HG02610 (cell line): ENCODE data around the gene TAS2R7.
"Not testable (repeated sequence)": the region's sequence is repeated elsewhere in the genome, so short reads cannot be mapped to it uniquely, and the experiment has no call there.

Experiments used
- ATAC-seq: cut with Tn5 transposase; IDR thresholded peaks from one replicate; pipeline ENCODE4 v1.9.1; 2021; ENCODE audit warnings: mild to moderate bottlenecking, moderate library complexity; ENCODE audit not compliant: unreplicated experiment

Gene TAS2R7

GRCh38 chr12:10802587-10802986 is at the start of gene TAS2R7:
Gene TAS2R7, minus strand, starts transcription at chr12:10802627. Its CDS starts 57 bp downstream, at chr12:10802570.
- ATAC-seq, result no peak

- ATAC-seq, result no peak
These were observed 48.9 kb upstream of the TAS2R7 start for GRCh38 chr12:10851243-10851858.

- no peak for ATAC-seq
These were observed 47.0 kb upstream of the TAS2R7 start, which contains the start of gene PRR4 for GRCh38 chr12:10849425-10849878. Gene PRR4, minus strand, starts transcription at chr12:10849475. Its CDS starts 38 bp downstream, at chr12:10849437.

- no peak for ATAC-seq
These were observed 45.3 kb upstream of the TAS2R7 start for GRCh38 chr12:10847744-10848143.

GRCh38 chr12:10842862-10843261 is 40.4 kb upstream of the TAS2R7 start:
- no peak for ATAC-seq

- ATAC-seq, result no peak
These were observed 36.0 kb upstream of the TAS2R7 start for GRCh38 chr12:10838461-10838860.

- no peak for ATAC-seq
These were observed 27.6 kb upstream of the TAS2R7 start for GRCh38 chr12:10829994-10830393.

GRCh38 chr12:10826258-10826657 is 23.8 kb upstream of the TAS2R7 start, which contains the start of gene TAS2R10:
Gene TAS2R10, minus strand, starts transcription at chr12:10826358. Its CDS starts 89 bp downstream, at chr12:10826269.
- ATAC-seq, result no peak

- no peak for ATAC-seq
These were observed 22.5 kb upstream of the TAS2R7 start for GRCh38 chr12:10824957-10825356.

- no peak for ATAC-seq
These were observed 9.6 kb upstream of the TAS2R7 start for GRCh38 chr12:10811883-10812536.

GRCh38 chr12:10810068-10810467 is 7.6 kb upstream of the TAS2R7 start, which contains the start of gene TAS2R9:
Gene TAS2R9, minus strand, starts transcription at chr12:10810168. Its CDS starts 93 bp downstream, at chr12:10810075.
- ATAC-seq, result no peak

GRCh38 chr12:10807186-10807585 is 4.8 kb upstream of the TAS2R7 start, which contains the start of gene TAS2R8:
Gene TAS2R8, minus strand, starts transcription at chr12:10807286. Its CDS starts 306 bp downstream, at chr12:10806980.
- no peak for ATAC-seq

GRCh38 chr12:10801741-10802140 is 686 bp downstream of the TAS2R7 start:
- ATAC-seq, result no peak

- ATAC-seq, result no peak
These were observed 8.2 kb downstream of the TAS2R7 start for GRCh38 chr12:10794222-10794621.

GRCh38 chr12:10791769-10792168 is 10.7 kb downstream of the TAS2R7 start:
- ATAC-seq, result not testable (repeated sequence)

GRCh38 chr12:10783252-10783651 is 19.2 kb downstream of the TAS2R7 start:
- ATAC-seq, result no peak

- no peak for ATAC-seq
These were observed 23.3 kb downstream of the TAS2R7 start for GRCh38 chr12:10779103-10779502.

GRCh38 chr12:10771132-10771733 is 31.2 kb downstream of the TAS2R7 start:
- no peak for ATAC-seq

- no peak for ATAC-seq
These were observed 42.8 kb downstream of the TAS2R7 start for GRCh38 chr12:10759657-10760056.

GRCh38 chr12:10756194-10756593 is 46.2 kb downstream of the TAS2R7 start:
- no peak for ATAC-seq

- no peak for ATAC-seq
These were observed 49.4 kb downstream of the TAS2R7 start for GRCh38 chr12:10753059-10753458.
